Liver (tissue), 3 donors: ENCODE data around the gene TACR2.

Experiments
- ATF3 ChIP-seq: IDR thresholded peaks from 2 replicates; pipeline ENCODE4 v1.6.1; 2016; ENCODE audit warnings: antibody characterized with exemption
- EGR1 ChIP-seq, 2 donors: IDR thresholded peaks; 2 replicates each; pipeline ENCODE4 v1.6.1; 2016 to 2018; ENCODE audit warnings: antibody characterized with exemption in 2 of 2, low read depth in 2 of 2
- FOXA2 ChIP-seq: IDR thresholded peaks from 2 replicates; pipeline ENCODE4 v1.6.1; 2016; ENCODE audit warnings: antibody characterized with exemption
- HNF4A ChIP-seq, 2 donors: conservative IDR thresholded peaks; 2 replicates each; pipeline ENCODE4 v1.6.1; 2016; ENCODE audit warnings: antibody characterized with exemption in 2 of 2, mild to moderate bottlenecking in 2 of 2
- HNF4G ChIP-seq: IDR thresholded peaks from 2 replicates; pipeline ENCODE4 v1.6.1; 2016; ENCODE audit warnings: antibody characterized with exemption
- JUND ChIP-seq, 2 donors: IDR thresholded peaks; 2 replicates each; pipeline ENCODE4 v1.6.1; 2016; ENCODE audit warnings: antibody characterized with exemption in 2 of 2
- MAX ChIP-seq: IDR thresholded peaks from 2 replicates; pipeline ENCODE4 v1.6.1; 2016; ENCODE audit warnings: antibody characterized with exemption
- RAD21 ChIP-seq, 2 donors: IDR thresholded peaks; 2 replicates each; pipeline ENCODE4 v1.6.1; 2016; ENCODE audit warnings: antibody characterized with exemption in 2 of 2, mild to moderate bottlenecking in 2 of 2
- REST ChIP-seq: IDR thresholded peaks from 2 replicates; pipeline ENCODE4 v1.6.1; 2016; ENCODE audit warnings: antibody characterized with exemption, mild to moderate bottlenecking
- SP1 ChIP-seq: IDR thresholded peaks from 2 replicates; pipeline ENCODE4 v1.6.1; 2018; ENCODE audit warnings: antibody characterized with exemption, mild to moderate bottlenecking
- TAF1 ChIP-seq: conservative IDR thresholded peaks from 2 replicates; pipeline ENCODE4 v1.6.1; 2016; ENCODE audit warnings: antibody characterized with exemption, mild to moderate bottlenecking
- YY1 ChIP-seq: IDR thresholded peaks from 2 replicates; pipeline ENCODE4 v1.6.1; 2016; ENCODE audit warnings: antibody characterized with exemption, mild to moderate bottlenecking
- TF ChIP-seq, protein P1 (sequence below): fragments of 150-350 bp; IDR thresholded peaks from 2 replicates; pipeline ENCODE4 v1.5.1; 2017; ENCODE audit warnings: improper control_type of control experiment, low read depth, low read length; ENCODE audit not compliant: missing input control
- TF ChIP-seq, protein P2 (sequence below): IDR thresholded peaks from 2 replicates; pipeline ENCODE4 v1.6.1; 2016; ENCODE audit warnings: antibody characterized with exemption
- donor health status: healthy.
- donor health status: healthy.

DNA sequence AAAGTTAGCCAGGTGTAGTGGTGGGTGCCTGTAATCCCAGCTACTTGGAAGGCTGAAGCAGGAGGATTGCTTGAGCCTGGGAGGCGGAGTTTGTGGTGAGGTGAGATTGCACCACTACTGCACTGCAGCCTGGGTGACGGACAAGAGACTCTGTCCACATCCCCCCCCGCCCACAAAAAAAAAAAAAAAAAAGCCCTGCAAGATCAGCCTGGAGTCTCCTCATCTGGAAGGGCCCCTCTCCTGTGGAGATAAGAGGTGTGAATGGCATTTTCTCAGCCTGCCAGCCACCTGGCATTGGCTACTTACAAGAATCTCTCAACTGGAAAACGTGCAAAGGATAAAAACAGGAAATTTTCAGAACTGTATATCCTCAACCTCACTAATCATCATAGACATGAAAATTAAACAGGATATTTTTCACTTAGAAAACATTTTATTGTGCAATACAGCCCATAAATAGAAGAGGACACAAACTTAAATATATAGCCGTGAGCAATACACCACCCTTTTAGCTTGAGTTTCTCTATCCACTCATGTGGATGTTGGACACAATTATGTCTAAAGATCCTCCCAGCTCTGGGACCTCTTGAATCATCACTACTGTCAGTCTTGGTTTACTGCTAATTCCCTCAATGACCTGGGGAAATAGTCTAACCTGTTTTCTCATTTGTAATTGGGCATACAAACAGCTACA is 23.2 kb upstream of the TACR2 start:
- TF ChIP-seq EGR1 (IDR thresholded peaks at IDR 0.05; ENCODE audit: low read depth in 2 of 2) (no peak), HNF4A (conservative IDR thresholded peaks at IDR 0.05) (no peak), ATF3 (no peak), RAD21 (IDR thresholded peaks at IDR 0.05) (no peak), YY1 (no peak), REST (no peak), SP1 (no peak), HNF4G (no peak), JUND (IDR thresholded peaks at IDR 0.05) (no peak), TAF1 (no peak), MAX (no peak), FOXA2 (no peak)
- TF ChIP-seq, protein P1, sequence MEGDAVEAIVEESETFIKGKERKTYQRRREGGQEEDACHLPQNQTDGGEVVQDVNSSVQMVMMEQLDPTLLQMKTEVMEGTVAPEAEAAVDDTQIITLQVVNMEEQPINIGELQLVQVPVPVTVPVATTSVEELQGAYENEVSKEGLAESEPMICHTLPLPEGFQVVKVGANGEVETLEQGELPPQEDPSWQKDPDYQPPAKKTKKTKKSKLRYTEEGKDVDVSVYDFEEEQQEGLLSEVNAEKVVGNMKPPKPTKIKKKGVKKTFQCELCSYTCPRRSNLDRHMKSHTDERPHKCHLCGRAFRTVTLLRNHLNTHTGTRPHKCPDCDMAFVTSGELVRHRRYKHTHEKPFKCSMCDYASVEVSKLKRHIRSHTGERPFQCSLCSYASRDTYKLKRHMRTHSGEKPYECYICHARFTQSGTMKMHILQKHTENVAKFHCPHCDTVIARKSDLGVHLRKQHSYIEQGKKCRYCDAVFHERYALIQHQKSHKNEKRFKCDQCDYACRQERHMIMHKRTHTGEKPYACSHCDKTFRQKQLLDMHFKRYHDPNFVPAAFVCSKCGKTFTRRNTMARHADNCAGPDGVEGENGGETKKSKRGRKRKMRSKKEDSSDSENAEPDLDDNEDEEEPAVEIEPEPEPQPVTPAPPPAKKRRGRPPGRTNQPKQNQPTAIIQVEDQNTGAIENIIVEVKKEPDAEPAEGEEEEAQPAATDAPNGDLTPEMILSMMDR, result no peak
- TF ChIP-seq, protein P2, sequence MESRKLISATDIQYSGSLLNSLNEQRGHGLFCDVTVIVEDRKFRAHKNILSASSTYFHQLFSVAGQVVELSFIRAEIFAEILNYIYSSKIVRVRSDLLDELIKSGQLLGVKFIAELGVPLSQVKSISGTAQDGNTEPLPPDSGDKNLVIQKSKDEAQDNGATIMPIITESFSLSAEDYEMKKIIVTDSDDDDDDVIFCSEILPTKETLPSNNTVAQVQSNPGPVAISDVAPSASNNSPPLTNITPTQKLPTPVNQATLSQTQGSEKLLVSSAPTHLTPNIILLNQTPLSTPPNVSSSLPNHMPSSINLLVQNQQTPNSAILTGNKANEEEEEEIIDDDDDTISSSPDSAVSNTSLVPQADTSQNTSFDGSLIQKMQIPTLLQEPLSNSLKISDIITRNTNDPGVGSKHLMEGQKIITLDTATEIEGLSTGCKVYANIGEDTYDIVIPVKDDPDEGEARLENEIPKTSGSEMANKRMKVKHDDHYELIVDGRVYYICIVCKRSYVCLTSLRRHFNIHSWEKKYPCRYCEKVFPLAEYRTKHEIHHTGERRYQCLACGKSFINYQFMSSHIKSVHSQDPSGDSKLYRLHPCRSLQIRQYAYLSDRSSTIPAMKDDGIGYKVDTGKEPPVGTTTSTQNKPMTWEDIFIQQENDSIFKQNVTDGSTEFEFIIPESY, result no peak
